Activated CD4-positive, alpha-beta T cell treated with anti-CD3 and anti-CD28 coated beads for 48 hours (primary cell): Measurements from ENCODE around the gene KLK5.
"Not testable (repeated sequence)": the region's sequence is repeated elsewhere in the genome, so short reads cannot be mapped to it uniquely, and the experiment has no call there.

Experiments used
- DNase-seq: peaks from one replicate; pipeline ENCODE4 v3.0.0-alpha.2; 2020

The KLK5 gene, protein sequence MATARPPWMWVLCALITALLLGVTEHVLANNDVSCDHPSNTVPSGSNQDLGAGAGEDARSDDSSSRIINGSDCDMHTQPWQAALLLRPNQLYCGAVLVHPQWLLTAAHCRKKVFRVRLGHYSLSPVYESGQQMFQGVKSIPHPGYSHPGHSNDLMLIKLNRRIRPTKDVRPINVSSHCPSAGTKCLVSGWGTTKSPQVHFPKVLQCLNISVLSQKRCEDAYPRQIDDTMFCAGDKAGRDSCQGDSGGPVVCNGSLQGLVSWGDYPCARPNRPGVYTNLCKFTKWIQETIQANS

DNA sequence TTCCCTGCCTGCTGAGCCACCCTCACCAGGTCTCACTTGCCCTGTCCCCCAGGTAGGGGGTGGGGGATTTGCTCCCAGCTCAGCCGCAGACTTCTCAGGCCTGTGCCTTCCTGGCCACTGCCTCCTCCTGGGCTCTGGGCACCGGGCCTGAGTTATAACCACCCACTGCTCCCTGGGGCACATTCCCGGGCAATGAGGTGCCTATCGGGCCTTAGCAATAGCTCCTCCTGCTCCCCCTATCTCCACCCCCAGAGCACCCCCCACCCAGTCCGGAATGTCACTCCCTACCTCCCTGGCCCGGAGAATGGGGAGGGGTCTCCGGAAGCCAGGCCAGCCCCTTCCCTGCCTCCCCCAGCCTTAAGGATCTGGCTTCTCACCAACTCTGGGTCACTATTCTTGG, at the start of gene KLK5:
TSS of gene KLK5 (minus strand) at position 129 of the 400 bp plus-strand sequence. CDS start 381 bp downstream, outside the sequence.
- DNase-seq: no peak

DNA sequence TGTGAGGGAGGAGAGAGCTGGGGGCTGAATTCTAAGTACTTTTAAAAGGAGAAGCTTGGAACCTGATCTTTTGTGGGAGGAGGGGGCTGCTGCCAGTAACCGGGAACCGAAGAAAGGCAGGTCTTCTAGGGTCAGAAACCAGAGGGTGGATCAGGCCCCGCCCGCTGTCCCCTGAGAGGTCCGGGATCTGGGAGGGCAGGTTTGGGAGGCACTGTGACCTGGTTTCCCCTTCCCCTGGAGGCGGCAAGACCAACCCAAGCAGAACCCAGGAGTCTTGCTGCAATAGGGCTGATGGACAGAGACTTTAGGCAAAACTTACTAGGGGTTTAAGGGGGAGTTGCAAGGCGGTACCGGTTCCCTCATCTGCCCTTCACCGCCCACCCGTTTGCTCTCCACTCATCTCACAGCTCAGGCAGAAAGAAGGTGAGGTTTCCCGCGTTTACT, 49.3 kb upstream of the KLK5 start:
- no peak for DNase-seq

DNA sequence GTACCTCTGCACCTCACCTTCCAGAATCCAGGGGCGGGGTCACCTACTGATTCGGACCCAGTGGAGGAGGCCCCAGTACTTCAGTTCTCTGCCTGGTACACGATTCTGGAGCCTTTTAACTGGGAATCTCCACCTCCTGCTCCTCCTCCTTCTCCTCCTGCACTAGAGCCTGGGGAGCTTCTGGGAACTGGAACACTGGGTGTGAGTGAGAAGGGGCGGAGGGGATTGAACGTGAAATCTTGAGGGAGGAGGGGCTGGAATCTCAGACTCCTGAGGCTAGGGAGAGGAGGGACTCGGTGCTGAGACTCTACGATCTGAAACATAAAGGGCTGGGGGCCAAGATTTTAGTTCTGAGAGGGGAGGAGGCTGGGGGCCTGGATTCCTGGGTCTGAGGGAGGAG, 48.7 kb upstream of the KLK5 start, which contains the start of gene KLK8:
TSS of gene KLK8 (minus strand) at position 90 of the 400 bp plus-strand sequence. CDS start 437 bp downstream, outside the sequence.
- no peak for DNase-seq

DNA sequence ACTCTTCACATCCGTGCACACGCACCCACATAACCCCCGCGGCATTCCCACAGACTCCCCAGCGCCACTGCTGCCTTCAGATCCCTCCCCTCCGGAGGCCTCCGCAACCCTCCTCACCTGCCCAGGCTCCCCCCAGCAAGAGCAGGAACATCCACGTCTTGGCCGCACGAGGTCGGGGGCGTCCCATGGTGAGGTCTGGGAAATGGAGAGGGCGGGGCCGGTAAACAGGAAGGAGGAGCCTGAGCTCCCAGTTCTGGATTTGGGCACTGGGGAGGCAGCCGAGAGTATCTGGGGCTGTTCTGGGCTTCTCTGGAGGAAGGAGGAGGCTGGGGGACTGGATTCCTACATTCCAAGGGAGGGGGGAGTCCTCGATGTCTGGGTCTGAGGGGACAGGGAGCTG, 48.1 kb upstream of the KLK5 start:
- no peak for DNase-seq

DNA sequence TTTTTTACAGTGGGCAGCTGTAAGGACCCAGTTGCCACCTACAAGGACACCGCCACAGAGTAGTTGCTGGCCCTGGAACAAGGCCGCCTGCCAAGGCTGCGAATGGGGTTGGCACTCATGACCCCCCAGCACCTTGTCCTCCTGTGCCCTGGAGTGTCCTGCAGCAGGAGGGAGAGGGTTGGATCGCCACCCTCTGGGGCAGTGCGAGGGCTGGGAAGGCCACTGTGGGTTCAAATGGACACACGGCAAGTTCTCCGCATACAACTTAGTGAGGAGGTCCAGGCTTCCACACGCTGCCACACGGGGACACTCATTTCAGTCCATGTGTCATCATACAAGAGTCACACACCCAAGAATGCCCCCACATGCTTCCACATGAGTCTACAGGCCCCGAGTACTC, 47.6 kb upstream of the KLK5 start:
- no peak for DNase-seq

DNA sequence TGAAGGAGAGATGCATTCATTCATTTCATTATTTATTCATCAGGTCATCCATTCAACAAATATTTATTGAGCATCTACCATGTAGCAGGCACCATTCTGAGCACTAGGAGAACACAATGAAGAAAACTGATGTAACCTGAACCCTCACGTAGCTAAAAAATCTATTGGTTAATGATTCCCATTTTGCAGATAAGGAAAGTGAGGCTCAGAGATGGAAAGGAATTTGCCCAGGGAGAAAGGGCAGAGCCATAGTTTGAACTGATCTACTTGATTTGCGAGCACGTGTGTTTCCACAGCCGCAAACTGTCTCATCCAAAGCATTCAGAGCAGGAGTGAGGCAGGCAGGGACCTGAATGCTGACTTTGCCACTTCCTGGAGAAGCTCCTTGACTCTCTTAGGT, 45.8 kb upstream of the KLK5 start:
- no peak for DNase-seq

DNA sequence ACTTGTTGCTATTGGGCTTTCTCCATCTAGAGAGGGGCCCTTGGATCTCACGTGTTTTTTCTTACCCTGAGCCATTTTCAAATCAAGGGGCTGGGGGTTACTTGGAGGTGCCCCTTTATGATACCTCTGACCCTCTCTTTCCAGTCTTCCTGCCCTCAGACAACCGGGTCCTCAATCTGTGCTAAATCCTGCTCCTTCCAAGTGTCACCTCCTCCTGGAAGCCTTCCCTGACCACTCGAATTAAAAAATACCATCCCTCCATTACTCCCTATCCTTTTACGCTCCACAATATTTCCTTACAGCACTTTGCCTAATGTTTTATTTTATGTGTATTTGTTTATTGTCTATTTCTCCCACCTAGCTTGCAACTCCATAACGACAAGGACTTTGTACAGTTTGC, 45.2 kb upstream of the KLK5 start:
- DNase-seq: no peak

DNA sequence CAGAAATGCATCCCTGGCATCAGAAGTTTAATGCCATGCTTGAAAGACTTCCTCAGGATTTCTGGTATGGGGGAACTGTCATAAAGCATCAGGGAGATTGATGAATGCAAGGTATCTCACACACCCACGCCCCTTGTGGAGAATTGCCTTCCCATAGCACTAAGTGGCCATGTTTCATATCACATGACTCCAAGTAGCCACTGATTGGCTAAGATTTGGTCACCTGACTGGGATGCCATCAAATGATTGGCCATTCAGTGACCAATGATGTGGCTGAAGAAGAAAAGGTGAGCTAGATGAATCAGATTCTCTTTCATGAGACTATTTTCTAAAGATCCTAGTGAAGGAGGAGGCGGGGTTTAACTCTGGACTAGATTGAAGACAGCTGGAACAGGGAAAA, 41.3 kb upstream of the KLK5 start:
- DNase-seq: no peak

DNA sequence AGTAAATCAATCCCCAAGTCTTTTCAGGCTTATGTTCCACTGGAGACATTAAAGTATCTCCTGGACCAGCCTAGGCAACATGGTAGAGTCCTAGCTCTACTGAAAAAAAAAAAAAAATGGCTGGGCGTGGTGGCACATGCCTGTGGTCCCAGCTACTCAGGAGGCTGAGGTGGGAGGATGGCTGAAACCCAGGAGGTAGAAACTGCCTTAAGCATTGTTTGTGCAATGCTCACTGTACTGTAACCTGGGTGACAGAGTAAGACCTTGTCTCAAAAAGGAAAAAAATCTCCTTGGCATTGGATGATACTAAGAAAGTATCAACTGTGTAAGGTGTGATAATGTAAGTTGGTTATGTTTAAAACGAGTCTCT, 39.8 kb upstream of the KLK5 start:
- DNase-seq: no peak

DNA sequence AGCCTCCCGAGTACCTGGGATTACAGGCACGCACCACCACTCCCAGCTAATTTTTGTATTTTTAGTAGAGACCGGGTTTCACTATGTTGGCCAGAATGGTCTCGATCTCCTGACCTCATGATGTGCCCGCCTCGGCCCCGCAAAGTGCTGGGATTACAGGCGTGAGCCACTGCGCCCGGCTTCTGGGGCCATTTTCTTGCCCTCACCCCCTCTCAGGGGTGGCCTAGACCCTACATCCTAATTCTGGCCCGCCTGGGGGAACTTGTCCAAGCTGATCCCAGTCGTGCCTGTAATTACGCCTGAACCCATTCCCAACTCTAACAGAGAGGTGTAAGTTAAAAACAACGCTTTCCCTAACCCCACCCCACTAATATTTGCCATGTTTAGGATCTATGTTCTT, 31.6 kb upstream of the KLK5 start:
- DNase-seq: not testable (repeated sequence)

DNA sequence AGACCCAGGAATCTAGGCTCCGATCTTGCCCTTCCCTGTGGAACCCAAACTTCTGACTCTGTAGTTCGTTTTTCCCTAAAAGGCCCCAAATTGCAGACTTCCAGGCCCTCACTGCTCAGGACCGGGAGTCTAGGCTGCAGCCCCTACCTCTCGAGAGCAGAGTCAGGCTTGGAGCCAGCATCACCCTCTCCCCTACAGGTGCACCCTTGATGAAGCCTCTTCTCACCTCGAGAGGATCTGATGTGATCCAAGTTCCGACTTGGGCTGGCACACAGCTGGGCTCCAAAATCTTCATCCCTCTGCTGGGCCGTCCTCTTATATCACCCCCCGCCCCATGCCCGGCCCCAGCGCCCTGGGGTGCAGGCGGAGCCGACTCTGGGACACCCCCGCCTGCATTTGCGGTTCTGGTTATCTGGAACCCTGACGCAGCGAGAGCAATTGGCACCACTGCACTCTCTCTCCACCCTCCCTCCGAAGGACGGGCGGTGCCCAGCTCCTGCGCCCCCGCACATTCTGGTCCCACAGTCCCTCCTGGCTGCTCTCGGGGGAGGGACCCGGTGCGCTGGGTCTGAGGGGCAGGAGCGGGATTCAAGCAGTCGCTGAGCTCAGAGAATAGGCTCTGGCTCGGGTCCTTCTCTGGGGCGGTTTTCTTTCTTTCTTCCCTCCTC, 30.9 kb upstream of the KLK5 start, which contains the start of gene KLK7:
TSS of gene KLK7 (minus strand) at position 293 of the 668 bp plus-strand sequence. CDS start 1,518 bp downstream, outside the sequence.
- DNase-seq: no peak

DNA sequence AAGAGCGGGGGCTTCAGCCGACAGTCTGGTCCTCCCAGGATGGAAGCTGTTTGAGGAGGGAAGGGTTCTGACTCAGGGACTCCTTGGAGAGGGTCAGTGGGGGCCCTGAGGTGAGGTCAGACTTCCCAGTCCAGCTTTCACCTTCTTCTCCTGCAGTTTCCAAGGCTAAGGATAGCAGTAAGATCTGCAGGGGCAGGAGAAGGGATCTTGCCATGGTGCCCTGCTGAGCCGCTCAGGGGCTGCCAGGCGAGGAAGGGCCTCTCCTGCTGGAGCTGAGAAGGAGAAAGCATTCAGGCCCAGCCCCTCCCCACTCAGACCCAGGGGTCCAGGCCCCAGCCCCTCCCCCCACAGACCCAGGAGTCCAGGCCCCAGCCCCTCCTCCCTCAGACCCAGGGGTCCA, 29.3 kb upstream of the KLK5 start:
- DNase-seq: no peak

DNA sequence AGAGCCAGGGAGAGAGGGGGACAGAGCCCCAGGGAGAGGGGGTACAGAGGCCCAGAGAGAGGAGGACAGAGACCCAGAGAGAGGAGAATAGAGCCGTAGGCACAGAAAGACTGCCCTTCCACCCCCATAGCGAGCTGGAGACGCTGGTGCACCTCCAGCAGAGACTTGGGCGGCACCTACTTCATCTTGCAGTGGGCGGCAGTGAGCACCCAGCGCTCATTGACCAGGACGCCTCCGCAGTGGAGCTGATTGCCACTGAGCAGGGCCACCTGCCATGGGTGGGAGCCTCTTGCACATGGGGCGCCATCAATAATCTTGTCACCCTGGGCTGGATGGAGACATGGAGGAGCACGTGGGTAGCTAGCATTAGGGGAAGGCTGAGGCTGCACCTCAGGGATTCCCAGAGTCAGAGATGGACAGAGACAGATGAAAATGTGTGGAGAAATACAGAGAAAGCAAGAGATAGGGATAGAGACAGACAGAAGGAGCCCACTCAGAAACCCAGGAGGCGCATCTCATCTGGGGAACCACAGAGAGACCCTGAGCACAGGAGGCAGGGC, 28.8 kb upstream of the KLK5 start:
- DNase-seq: no peak

DNA sequence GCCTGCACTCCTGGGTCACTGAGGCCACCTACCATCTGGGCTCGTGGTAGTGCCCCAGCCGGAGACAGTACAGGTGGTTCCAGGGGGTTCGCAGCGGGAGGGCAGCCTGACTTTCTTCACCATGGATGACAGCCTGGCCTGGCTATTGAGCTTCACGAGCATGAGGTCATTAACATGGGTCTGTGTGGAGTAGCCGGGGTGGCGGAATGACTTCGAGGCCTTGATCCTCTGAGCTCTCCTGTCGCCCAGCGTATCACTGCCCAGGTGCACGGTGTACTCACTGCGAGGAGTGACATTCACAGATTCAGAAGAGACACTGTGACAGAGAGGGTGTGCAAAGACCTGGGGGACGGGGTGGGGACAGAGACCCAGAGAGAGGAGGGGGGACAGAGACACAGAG, 27.4 kb upstream of the KLK5 start:
- no peak for DNase-seq

DNA sequence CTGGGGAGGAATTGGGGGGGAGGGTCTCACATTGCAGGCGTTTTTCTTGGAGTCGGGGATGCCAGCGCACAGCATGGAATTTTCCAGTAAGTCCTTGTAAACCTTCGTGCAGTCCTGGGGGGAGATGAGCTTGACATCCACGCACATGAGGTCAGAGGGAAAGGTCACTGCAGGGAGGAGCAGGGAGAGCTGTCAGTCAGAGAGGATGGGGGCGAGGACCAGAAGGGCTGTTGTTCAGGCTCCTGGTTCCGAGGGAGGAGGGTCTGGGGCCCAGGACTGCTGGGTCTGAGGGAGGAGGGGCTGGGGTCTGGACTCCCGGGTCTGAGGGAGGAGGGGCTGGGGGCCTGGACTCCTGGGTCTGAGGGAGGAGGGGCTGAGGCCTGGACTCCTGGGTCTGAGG, 26.9 kb upstream of the KLK5 start:
- no peak for DNase-seq

DNA sequence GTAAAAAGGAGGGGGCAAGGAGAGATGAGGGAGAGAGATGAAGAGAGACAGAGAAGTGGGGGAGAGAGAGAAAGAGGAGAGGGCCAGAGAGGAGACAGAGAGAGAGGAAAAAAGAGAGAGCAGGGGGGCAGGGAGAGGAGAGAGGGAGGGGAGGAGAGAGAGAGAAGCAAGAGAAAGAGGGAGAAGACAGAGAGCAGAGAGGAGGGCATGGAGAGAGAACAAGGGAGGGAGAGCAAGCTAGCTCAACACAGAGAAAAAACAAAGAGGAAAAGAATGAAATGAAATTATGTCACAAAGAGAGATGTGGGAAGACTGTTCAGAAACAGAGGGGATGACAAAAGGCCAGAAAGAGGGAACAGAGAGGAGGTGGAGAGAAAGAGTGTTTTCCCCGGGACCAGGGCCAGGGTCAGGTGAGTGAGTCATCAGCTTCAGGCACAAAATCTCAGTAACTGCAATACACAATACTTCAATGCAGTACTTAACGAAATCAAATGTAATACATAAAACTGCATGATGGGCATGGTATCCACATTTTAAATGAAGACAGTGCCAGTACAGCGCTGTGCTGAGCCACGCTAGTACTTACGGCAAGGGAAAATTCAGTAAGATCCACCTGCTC, 26.0 kb upstream of the KLK5 start:
- no peak for DNase-seq

DNA sequence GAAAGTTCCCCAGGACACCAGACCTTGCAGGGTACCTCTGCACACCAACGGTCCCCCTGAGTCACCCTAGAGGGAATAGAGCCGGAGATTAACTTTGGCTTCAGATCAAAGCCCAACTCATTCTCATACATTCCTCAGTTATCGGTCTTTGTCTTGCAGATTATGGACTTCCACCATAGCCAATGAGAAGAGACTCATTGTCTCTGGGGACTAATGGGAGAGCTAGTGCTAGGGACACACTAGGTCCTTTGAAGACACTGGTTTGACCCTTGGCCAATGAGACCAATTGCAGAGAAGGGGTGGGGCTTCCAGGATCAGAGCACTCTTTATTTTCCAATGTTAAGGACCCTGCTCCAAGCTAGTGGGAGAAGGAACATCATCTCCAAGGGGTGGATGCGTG, 24.8 kb upstream of the KLK5 start:
- DNase-seq: no peak

DNA sequence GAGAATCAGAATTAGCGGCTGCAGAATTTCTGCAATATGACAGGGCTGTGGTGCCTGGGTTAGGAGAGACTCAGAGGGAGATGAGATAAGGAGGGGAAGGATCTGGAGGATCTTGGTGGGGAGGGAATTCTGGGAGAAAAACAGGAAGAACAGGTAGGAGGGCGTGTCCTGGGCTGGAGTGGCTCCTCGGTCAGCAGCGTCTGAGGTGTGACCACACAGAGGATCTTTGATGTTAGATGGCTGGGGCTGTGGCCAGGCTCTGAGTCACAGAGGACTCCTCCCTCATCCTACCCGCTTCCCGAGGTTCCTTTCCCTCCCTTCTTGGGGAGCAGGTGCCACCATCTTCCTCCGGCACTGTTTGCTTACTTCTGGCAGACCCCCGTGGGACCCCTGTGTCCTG, 22.9 kb upstream of the KLK5 start:
- DNase-seq: no peak

DNA sequence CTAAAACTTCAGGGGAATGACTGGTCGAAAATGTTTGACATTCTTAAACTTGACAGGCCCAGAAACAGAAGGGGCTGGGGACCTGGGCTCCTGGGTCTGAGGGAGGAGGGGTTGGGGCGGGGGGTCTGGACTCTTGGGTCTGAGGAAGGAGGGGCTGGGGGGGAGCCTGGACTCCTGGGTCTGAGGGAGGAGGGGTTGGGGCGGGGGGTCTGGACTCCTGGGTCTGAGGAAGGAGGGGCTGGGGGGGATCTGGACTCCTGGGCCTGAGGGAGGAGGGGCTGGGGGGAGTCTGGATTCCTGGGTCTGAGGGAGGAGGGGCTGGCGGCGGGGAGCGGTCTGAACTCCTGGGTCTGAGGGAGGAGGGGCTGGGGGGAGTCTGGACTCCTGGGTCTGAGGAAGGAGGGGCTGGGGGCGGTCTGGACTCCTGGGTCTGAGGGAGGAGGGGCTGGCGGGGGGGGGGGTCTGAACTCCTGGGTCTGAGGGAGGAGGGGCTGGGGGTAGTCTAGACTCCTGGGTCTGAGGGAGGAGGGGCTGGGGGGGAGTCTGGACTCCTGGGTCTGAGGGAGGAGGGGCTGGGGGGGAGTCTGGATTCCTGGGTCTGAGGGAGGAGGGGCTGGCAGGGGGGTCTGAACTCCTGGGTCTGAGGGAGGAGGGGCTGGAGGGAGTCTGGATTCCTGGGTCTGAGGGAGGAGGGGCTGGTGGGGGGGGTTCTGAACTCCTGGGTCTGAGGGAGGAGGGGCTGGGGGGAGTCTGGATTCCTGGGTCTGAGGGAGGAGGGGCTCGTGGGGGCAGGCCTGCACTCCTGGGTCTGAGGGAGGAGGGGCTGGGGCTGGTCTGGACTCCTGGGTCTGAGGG, 22.1 kb upstream of the KLK5 start:
- no peak for DNase-seq

DNA sequence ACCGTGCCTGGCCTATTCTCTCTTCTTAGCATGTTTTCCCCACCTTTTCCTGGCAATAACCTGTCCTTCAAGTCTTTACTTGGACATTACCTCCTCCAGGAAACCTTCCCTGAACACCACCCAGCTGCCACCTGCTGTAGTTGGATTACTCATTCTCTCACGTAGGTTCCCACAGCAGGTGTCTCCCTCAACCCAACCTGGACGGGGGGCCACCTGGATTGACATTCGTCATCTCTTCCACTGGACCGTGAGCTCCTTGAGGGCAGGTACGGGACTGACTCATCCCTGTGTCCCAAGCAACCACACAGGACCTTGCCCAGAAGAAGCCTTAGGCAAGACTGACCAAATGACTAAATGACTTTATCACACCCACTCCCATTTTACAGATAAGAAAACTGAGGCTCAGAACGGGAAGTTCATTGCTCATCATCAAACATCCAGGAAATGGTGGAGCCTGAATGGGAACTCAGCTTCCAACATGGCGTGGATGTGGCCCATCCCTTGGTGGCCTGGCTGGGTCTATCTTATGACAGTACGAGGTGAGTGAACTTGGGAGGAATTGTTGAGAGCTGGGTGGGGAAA, 20.0 kb upstream of the KLK5 start:
- DNase-seq: no peak

DNA sequence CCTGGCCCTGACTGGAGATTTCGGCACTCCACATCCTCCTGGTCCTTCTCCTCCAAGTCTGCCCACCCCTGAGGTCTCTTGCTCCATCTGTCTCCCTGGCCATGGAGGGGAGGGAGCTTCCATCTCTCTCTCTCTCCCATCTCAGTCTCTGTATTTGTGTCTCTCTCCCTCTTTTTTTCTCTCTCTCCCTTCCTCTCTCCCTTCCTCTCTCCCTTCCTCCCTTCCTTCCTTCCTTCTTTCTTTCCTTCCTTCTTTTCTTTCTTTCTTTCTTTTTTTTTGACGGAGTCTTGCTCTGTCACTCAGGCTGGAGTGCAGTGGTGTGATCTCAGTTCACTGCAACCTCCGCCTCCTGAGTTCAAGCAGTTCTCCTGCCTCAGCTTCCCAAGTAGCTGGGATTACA, 17.0 kb upstream of the KLK5 start:
- DNase-seq: not testable (repeated sequence)

DNA sequence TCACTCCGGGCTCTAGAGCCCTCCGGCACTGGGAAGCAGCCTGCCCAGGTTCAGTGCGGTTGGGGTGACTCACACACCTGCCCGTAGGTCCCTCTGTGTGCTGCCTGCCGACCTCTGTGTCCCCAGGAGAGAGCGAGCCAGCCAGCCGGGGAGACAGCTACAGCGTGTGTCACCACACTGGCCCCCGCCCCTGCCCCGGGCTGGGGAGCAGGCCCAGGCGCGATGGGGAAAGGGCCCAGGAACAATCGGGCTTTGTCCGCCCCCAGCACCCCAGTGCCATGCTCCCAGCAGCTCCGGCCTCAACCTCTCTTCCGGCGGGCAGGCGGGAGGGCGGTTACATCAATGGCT, 16.5 kb upstream of the KLK5 start, which contains the start of gene KLK6:
TSS of gene KLK6 (minus strand) at position 179 of the 348 bp plus-strand sequence. CDS start 1,487 bp downstream, outside the sequence.
- no peak for DNase-seq
